Osteocyte (in vitro differentiated cells): ENCODE data around the gene CETP. TPM values are rescaled to one million over a fixed set of nuclear protein-coding genes. Genes with fewer than 3 reads are reported as not detected.

Experiments
- DNase-seq: peaks from one replicate; pipeline ENCODE4 v3.0.0; 2021; ENCODE audit warnings: mixed read lengths; ENCODE audit not compliant: unreplicated experiment; ENCODE audit errors: extremely low spot score
- H3K27ac Mint-ChIP-seq: one replicate; pipeline ENCODE4 v1.8.0; 2021; ENCODE audit warnings: mild to moderate bottlenecking, mixed read lengths; ENCODE audit not compliant: unreplicated experiment
- H3K27me3 Mint-ChIP-seq: one replicate; pipeline ENCODE4 v1.8.0; 2021; ENCODE audit warnings: mixed read lengths; ENCODE audit not compliant: unreplicated experiment
- H3K36me3 Mint-ChIP-seq: one replicate; pipeline ENCODE4 v1.8.0; 2021; ENCODE audit warnings: mixed read lengths; ENCODE audit not compliant: unreplicated experiment
- H3K4me1 Mint-ChIP-seq: one replicate; pipeline ENCODE4 v1.8.0; 2021; ENCODE audit warnings: mixed read lengths; ENCODE audit not compliant: unreplicated experiment
- H3K4me3 Mint-ChIP-seq: one replicate; pipeline ENCODE4 v1.8.0; 2021; ENCODE audit warnings: mild to moderate bottlenecking, moderate library complexity, mixed read lengths; ENCODE audit not compliant: unreplicated experiment
- H3K9me3 Mint-ChIP-seq: one replicate; pipeline ENCODE4 v1.8.0; 2021; ENCODE audit warnings: mixed read lengths; ENCODE audit not compliant: unreplicated experiment
- CTCF ChIP-seq: fragments of 200-600 bp; sonication (generic); IDR thresholded peaks from 2 replicates; pipeline ENCODE4 v1.5.0; 2021; ENCODE audit warnings: antibody characterized with exemption, mild to moderate bottlenecking, moderate library complexity
- total RNA-seq: library from RNA; stranded (reverse); gene quantifications from 2 replicates; pipeline ENCODE4 v1.2.1, GENCODE V29; 2021

The CETP gene
- total RNA-seq, 1 donor from 2014 or later: not detected

- Mint-ChIP-seq H3K36me3 (no peaks in the 10 kb centered on the region), H3K27ac (no peak overlapping the region), H3K9me3 (no peaks in the 10 kb centered on the region), H3K4me3 (no peak overlapping the region), H3K4me1 (peaks cover 27% of the 10 kb centered on the region), H3K27me3 (no peaks in the 10 kb centered on the region)
- DNase-seq: no peak
- no peak for TF ChIP-seq CTCF
Observed at GRCh38 chr16:56997264-56997663, 35.5 kb downstream of the CETP start.

GRCh38 chr16:56997931-56998330 is 36.2 kb downstream of the CETP start:
- Mint-ChIP-seq H3K27ac (no peak overlapping the region), H3K27me3 (no peaks in the 10 kb centered on the region), H3K4me1 (peaks cover 27% of the 10 kb centered on the region), H3K36me3 (no peaks in the 10 kb centered on the region), H3K9me3 (no peaks in the 10 kb centered on the region), H3K4me3 (no peak overlapping the region)
- TF ChIP-seq CTCF: no peak
- DNase-seq: no peak

GRCh38 chr16:56998352-56998751 is 36.6 kb downstream of the CETP start:
- DNase-seq: no peak
- peaks cover 24% of the 10 kb centered on the region for H3K4me1 Mint-ChIP-seq
- H3K27ac Mint-ChIP-seq: no peak overlapping the region
- no peaks in the 10 kb centered on the region for H3K9me3 Mint-ChIP-seq
- no peaks in the 10 kb centered on the region for H3K27me3 Mint-ChIP-seq
- H3K4me3 Mint-ChIP-seq: no peak overlapping the region
- H3K36me3 Mint-ChIP-seq: no peaks in the 10 kb centered on the region
- no peak for TF ChIP-seq CTCF

- TF ChIP-seq CTCF: no peak
- Mint-ChIP-seq H3K27ac (peak overlapping the region; percentile 45), H3K4me3 (no peak overlapping the region), H3K27me3 (no peaks in the 10 kb centered on the region), H3K9me3 (no peaks in the 10 kb centered on the region), H3K4me1 (peaks cover 21% of the 10 kb centered on the region), H3K36me3 (no peaks in the 10 kb centered on the region)
- DNase-seq: no peak
Observed at GRCh38 chr16:56998861-56999260, 37.1 kb downstream of the CETP start.

GRCh38 chr16:56999409-57000270 is 37.9 kb downstream of the CETP start:
- Mint-ChIP-seq H3K4me3 (no peak overlapping the region), H3K4me1 (peaks cover 19% of the 10 kb centered on the region), H3K36me3 (no peaks in the 10 kb centered on the region), H3K27ac (peak overlapping the region; percentile 45), H3K27me3 (no peaks in the 10 kb centered on the region), H3K9me3 (no peaks in the 10 kb centered on the region)
- DNase-seq: no peak
- no peak for TF ChIP-seq CTCF
